ENCODE results near the gene DKK3. TPM values are rescaled to one million over a fixed set of nuclear protein-coding genes. Genes with fewer than 3 reads are reported as not detected.
A peak's percentile ranks its signal among the peaks of the same experiment; 100 is the strongest.

DKK3 gene
- total and polyA plus RNA-seq, 2 experiments from 2014 or later = 16.8 to 31.1 TPM

- ATAC-seq (peak; percentile 52), DNase-seq (ENCODE audit: low spot score) (no peak)
- H3K4me2 ChIP-seq = no peak overlapping the region
- H3K27me3 Mint-ChIP-seq (ENCODE audit: insufficient read depth, low read depth, poor library complexity) = peaks cover 6% of the 10 kb centered on the region
- no peak overlapping the region for H3K27ac Mint-ChIP-seq
- H3K36me3 ChIP-seq (ENCODE audit: insufficient read depth) = 0 out of 2 replicates have a peak, but pooled peaks cover under 1% of the 10 kb centered on the region
- peaks cover 11% of the 10 kb centered on the region; the same call in 2 of the 3 replicates for H3K36me3 Mint-ChIP-seq (ENCODE audit: low read depth)
- H3K4me3 Mint-ChIP-seq = no peak overlapping the region
- no peaks in the 10 kb centered on the region for H4K20me1 ChIP-seq (replicated peaks; ENCODE audit: insufficient read depth)
- no peaks in the 10 kb centered on the region for H3K79me2 ChIP-seq (replicated peaks; ENCODE audit: insufficient read depth)
- no peaks in the 10 kb centered on the region for H3K9me2 ChIP-seq (ENCODE audit: insufficient read depth)
- no peak overlapping the region for H2AFZ ChIP-seq
- no peaks in the 10 kb centered on the region for H3K9me3 Mint-ChIP-seq
- H3K4me1 Mint-ChIP-seq = peaks cover 3% of the 10 kb centered on the region; the same call in 2 of the 3 replicates
- H3K27me3 ChIP-seq (ENCODE audit: insufficient read depth) = no peaks in the 10 kb centered on the region
- no peak overlapping the region for H3K27ac ChIP-seq (ENCODE audit: low read depth)
- H3K4me3 ChIP-seq = no peak overlapping the region
- H3K4me1 ChIP-seq (ENCODE audit: insufficient read depth) = 0 out of 2 replicates have a peak, but pooled peaks cover 2% of the 10 kb centered on the region
- H3F3A ChIP-seq (replicated peaks; ENCODE audit: low read depth) = no peaks in the 10 kb centered on the region
- TF ChIP-seq ZNF114 (CRISPR knock-in tag; IDR thresholded peaks at IDR 0.05) = no peak
- no peak for TF ChIP-seq ETS1 (IDR thresholded peaks at IDR 0.05)
- TF ChIP-seq REST (IDR thresholded peaks at IDR 0.05; ENCODE audit: unreplicated experiment) = no peak
- no peak for TF ChIP-seq NANOG (IDR thresholded peaks at IDR 0.05; ENCODE audit: borderline replicate concordance)
- TF ChIP-seq ZNF462 (CRISPR knock-in tag; IDR thresholded peaks at IDR 0.05) = no peak
- TF ChIP-seq JUNB (IDR thresholded peaks at IDR 0.05; ENCODE audit: unreplicated experiment) = no peak
- no peak for TF ChIP-seq STAT1 (IDR thresholded peaks at IDR 0.05; ENCODE audit: unreplicated experiment)
- TF ChIP-seq CREB1 (CRISPR knock-in tag; IDR thresholded peaks at IDR 0.05; ENCODE audit: low read depth) = no peak
- TF ChIP-seq CTCF (conservative IDR thresholded peaks at IDR 0.05; ENCODE audit: low read depth in 2 of 2) = no peak
- no peak for TF ChIP-seq POLR2AphosphoS5 (IDR thresholded peaks at IDR 0.05; ENCODE audit: low read depth)
- TF ChIP-seq EZH2phosphoT487 (IDR thresholded peaks at IDR 0.05; ENCODE audit: unreplicated experiment) = no peak
- no peak for TF ChIP-seq ZNF331 (CRISPR knock-in tag; IDR thresholded peaks at IDR 0.05; ENCODE audit: low read depth)
- TF ChIP-seq EZH2 (IDR thresholded peaks at IDR 0.05; ENCODE audit: low read depth, unreplicated experiment) = no peak
Observed at GRCh38 chr11:11960687-11961086, 47.7 kb downstream of the DKK3 start.
